ENCODE measurements around the gene GRSF1.

The GRSF1 gene

DNA sequence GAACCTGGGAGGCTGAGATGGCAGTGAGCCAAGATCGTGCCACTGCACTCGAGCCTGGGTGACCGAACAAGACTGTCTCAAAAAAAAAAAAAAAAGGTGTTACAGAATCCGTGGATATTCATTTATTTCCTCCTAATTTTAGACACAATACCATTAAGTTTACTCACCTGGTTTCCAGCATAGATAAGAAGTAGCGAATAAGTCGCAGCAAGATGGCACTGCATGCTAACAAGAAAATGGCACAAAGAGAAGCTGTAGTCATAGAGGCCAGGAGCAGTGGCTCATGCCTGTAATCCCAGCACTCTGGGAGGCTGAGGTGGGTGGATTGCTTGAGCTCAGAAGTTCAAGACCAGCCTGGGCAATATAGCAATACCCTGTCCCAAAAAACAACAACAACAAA, 45.5 kb upstream of the GRSF1 start:
- POLR2A ChIA-PET = interaction anchor here (0.5 to 0.7 kb wide), 2 partner anchors 108 to 156 kb away, joined by 3 to 4 read pairs; partner anchors contain the start of gene DCK
- no peak overlapping the region for H3K27ac ChIP-seq (ENCODE audit: extremely low read depth, low read depth, low read length)
- no peak overlapping the region for H3K4me3 ChIP-seq (ENCODE audit: low read depth, low read length)
- TF ChIP-seq ZNF266 (tag by site-specific recombination; IDR thresholded peaks at IDR 0.05; ENCODE audit: low read depth) (no peak), ZNF654 (tag by site-specific recombination; IDR thresholded peaks at IDR 0.05; ENCODE audit: low read depth) (peak; percentile 51), ZNF555 (tag by site-specific recombination; conservative IDR thresholded peaks at IDR 0.05) (no peak)
- TF ChIP-seq, protein P1, sequence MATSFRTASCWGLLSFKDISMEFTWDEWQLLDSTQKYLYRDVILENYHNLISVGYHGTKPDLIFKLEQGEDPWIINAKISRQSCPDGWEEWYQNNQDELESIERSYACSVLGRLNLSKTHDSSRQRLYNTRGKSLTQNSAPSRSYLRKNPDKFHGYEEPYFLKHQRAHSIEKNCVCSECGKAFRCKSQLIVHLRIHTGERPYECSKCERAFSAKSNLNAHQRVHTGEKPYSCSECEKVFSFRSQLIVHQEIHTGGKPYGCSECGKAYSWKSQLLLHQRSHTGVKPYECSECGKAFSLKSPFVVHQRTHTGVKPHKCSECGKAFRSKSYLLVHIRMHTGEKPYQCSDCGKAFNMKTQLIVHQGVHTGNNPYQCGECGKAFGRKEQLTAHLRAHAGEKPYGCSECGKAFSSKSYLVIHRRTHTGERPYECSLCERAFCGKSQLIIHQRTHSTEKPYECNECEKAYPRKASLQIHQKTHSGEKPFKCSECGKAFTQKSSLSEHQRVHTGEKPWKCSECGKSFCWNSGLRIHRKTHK (tag by site-specific recombination; IDR thresholded peaks at IDR 0.05) = no peak
- TF ChIP-seq, protein P2, sequence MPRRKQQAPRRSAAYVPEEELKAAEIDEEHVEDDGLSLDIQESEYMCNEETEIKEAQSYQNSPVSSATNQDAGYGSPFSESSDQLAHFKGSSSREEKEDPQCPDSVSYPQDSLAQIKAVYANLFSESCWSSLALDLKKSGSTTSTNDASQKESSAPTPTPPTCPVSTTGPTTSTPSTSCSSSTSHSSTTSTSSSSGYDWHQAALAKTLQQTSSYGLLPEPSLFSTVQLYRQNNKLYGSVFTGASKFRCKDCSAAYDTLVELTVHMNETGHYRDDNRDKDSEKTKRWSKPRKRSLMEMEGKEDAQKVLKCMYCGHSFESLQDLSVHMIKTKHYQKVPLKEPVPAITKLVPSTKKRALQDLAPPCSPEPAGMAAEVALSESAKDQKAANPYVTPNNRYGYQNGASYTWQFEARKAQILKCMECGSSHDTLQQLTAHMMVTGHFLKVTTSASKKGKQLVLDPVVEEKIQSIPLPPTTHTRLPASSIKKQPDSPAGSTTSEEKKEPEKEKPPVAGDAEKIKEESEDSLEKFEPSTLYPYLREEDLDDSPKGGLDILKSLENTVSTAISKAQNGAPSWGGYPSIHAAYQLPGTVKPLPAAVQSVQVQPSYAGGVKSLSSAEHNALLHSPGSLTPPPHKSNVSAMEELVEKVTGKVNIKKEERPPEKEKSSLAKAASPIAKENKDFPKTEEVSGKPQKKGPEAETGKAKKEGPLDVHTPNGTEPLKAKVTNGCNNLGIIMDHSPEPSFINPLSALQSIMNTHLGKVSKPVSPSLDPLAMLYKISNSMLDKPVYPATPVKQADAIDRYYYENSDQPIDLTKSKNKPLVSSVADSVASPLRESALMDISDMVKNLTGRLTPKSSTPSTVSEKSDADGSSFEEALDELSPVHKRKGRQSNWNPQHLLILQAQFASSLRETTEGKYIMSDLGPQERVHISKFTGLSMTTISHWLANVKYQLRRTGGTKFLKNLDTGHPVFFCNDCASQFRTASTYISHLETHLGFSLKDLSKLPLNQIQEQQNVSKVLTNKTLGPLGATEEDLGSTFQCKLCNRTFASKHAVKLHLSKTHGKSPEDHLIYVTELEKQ (tag by site-specific recombination; IDR thresholded peaks at IDR 0.05; ENCODE audit: borderline replicate concordance) = no peak
- TF ChIP-seq, protein P3, sequence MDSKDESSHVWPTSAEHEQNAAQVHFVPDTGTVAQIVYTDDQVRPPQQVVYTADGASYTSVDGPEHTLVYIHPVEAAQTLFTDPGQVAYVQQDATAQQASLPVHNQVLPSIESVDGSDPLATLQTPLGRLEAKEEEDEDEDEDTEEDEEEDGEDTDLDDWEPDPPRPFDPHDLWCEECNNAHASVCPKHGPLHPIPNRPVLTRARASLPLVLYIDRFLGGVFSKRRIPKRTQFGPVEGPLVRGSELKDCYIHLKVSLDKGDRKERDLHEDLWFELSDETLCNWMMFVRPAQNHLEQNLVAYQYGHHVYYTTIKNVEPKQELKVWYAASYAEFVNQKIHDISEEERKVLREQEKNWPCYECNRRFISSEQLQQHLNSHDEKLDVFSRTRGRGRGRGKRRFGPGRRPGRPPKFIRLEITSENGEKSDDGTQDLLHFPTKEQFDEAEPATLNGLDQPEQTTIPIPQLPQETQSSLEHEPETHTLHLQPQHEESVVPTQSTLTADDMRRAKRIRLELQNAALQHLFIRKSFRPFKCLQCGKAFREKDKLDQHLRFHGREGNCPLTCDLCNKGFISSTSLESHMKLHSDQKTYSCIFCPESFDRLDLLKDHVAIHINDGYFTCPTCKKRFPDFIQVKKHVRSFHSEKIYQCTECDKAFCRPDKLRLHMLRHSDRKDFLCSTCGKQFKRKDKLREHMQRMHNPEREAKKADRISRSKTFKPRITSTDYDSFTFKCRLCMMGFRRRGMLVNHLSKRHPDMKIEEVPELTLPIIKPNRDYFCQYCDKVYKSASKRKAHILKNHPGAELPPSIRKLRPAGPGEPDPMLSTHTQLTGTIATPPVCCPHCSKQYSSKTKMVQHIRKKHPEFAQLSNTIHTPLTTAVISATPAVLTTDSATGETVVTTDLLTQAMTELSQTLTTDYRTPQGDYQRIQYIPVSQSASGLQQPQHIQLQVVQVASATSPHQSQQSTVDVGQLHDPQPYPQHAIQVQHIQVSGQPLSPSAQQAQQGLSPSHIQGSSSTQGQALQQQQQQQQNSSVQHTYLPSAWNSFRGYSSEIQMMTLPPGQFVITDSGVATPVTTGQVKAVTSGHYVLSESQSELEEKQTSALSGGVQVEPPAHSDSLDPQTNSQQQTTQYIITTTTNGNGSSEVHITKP (tag by site-specific recombination; IDR thresholded peaks at IDR 0.05) = peak; percentile 62
- H3K36me3 ChIP-seq (ENCODE audit: control insufficient read depth in 2 of 2, insufficient read depth in 1 of 2, low read length in 2 of 2) = no peaks in the 10 kb centered on the region
- H3K9me3 ChIP-seq (ENCODE audit: control insufficient read depth, insufficient read depth, low read depth, low read length) = no peaks in the 10 kb centered on the region
- CTCF ChIA-PET = interaction anchor here (0.5 to 0.8 kb wide), 2 partner anchors 119 to 1034 kb away, joined by 3 read pairs; no protein-coding TSS in a partner anchor
- H3K4me1 ChIP-seq (ENCODE audit: control insufficient read depth, insufficient read depth, low read length) = no peaks in the 10 kb centered on the region

DNA sequence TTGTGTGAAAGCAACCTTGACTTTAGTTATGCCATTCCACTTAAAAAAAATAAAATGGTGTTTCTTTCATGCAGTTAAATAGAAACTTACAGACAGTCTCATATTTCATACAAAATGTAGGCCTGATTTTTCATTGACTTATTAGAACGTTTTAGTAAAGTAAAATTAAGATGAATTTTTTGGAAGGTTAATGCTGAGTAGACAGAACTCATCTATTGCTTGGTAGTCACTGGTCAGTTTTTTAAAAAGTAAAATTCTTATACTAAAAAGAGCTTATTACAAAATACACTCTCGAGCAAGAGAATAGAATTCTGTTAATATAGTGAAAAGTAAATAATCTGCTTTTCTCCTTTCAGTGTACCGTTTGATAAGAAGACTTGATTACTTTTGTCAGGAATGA, 41.0 kb upstream of the GRSF1 start:
- no peak overlapping the region for H3K4me3 ChIP-seq (ENCODE audit: low read depth, low read length)
- TF ChIP-seq GLIS1 (tag by site-specific recombination; IDR thresholded peaks at IDR 0.05) = no peak
- TF ChIP-seq ZNF366 (tag by site-specific recombination; conservative IDR thresholded peaks at IDR 0.05) = no peak
- TF ChIP-seq KLF8 (tag by site-specific recombination; IDR thresholded peaks at IDR 0.05) = no peak
- TF ChIP-seq ZNF140 (tag by site-specific recombination; IDR thresholded peaks at IDR 0.05) = no peak
- TF ChIP-seq, protein P4, sequence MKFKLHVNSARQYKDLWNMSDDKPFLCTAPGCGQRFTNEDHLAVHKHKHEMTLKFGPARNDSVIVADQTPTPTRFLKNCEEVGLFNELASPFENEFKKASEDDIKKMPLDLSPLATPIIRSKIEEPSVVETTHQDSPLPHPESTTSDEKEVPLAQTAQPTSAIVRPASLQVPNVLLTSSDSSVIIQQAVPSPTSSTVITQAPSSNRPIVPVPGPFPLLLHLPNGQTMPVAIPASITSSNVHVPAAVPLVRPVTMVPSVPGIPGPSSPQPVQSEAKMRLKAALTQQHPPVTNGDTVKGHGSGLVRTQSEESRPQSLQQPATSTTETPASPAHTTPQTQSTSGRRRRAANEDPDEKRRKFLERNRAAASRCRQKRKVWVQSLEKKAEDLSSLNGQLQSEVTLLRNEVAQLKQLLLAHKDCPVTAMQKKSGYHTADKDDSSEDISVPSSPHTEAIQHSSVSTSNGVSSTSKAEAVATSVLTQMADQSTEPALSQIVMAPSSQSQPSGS (tag by site-specific recombination; IDR thresholded peaks at IDR 0.05; ENCODE audit: low read depth) = no peak
- TF ChIP-seq ZNF529 (tag by site-specific recombination; IDR thresholded peaks at IDR 0.05; ENCODE audit: insufficient replicate concordance) = no peak
- no peak for TF ChIP-seq ZFP3 (tag by site-specific recombination; IDR thresholded peaks at IDR 0.05; ENCODE audit: low read depth)
- TF ChIP-seq, protein P5, sequence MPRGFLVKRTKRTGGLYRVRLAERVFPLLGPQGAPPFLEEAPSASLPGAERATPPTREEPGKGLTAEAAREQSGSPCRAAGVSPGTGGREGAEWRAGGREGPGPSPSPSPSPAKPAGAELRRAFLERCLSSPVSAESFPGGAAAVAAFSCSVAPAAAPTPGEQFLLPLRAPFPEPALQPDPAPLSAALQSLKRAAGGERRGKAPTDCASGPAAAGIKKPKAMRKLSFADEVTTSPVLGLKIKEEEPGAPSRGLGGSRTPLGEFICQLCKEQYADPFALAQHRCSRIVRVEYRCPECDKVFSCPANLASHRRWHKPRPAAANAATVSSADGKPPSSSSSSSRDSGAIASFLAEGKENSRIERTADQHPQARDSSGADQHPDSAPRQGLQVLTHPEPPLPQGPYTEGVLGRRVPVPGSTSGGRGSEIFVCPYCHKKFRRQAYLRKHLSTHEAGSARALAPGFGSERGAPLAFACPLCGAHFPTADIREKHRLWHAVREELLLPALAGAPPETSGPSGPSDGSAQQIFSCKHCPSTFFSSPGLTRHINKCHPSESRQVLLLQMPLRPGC (tag by site-specific recombination; IDR thresholded peaks at IDR 0.05) = no peak
- TF ChIP-seq, protein P6, sequence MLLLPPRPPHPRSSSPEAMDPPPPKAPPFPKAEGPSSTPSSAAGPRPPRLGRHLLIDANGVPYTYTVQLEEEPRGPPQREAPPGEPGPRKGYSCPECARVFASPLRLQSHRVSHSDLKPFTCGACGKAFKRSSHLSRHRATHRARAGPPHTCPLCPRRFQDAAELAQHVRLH (tag by site-specific recombination; IDR thresholded peaks at IDR 0.05) = no peak
- TF ChIP-seq ZNF324 (tag by site-specific recombination; IDR thresholded peaks at IDR 0.05) = no peak
- no peak overlapping the region for H3K27ac ChIP-seq (ENCODE audit: extremely low read depth, low read depth, low read length)
- POLR2A ChIA-PET = no interaction called here
- CTCF ChIA-PET = interaction anchor here (0.6 kb wide), 1 partner anchor 79 kb away, joined by 3 read pairs; no protein-coding TSS in a partner anchor
- H3K9me3 ChIP-seq (ENCODE audit: control insufficient read depth, insufficient read depth, low read depth, low read length) = no peaks in the 10 kb centered on the region
- no peaks in the 10 kb centered on the region for H3K36me3 ChIP-seq (ENCODE audit: control insufficient read depth in 2 of 2, insufficient read depth in 1 of 2, low read length in 2 of 2)
- H3K4me1 ChIP-seq (ENCODE audit: control insufficient read depth, insufficient read depth, low read length) = no peaks in the 10 kb centered on the region
